HG02973 (cell line): ENCODE results near the gene UTP25.

Experiments used
- ATAC-seq: cut with Tn5 transposase; IDR thresholded peaks from one replicate; pipeline ENCODE4 v1.9.1; 2021; ENCODE audit warnings: moderate library complexity; ENCODE audit not compliant: unreplicated experiment

UTP25 gene

GRCh38 chr1:209837671-209838070, 9.9 kb downstream of the UTP25 start:
- ATAC-seq, result no peak

- no peak for ATAC-seq
Observed at GRCh38 chr1:209838537-209838936, 10.8 kb downstream of the UTP25 start.

GRCh38 chr1:209839875-209840546, 12.2 kb downstream of the UTP25 start:
- ATAC-seq, result no peak

- ATAC-seq, result no peak
Observed at GRCh38 chr1:209840611-209841010, 12.8 kb downstream of the UTP25 start.

- ATAC-seq, result no peak
Observed at GRCh38 chr1:209844695-209845407, 17.1 kb downstream of the UTP25 start.

- no peak for ATAC-seq
Observed at GRCh38 chr1:209845408-209845725, 17.6 kb downstream of the UTP25 start.

- ATAC-seq, result no peak
Observed at GRCh38 chr1:209849388-209849787, 21.6 kb downstream of the UTP25 start.

GRCh38 chr1:209850342-209850979, 22.7 kb downstream of the UTP25 start:
- peak; percentile 94 for ATAC-seq

GRCh38 chr1:209853676-209854075, 25.9 kb downstream of the UTP25 start:
- ATAC-seq, result no peak

- no peak for ATAC-seq
Observed at GRCh38 chr1:209854196-209854595, 26.4 kb downstream of the UTP25 start.

GRCh38 chr1:209855006-209855405, 27.2 kb downstream of the UTP25 start:
- no peak for ATAC-seq

- ATAC-seq, result no peak
Observed at GRCh38 chr1:209855623-209856022, 27.9 kb downstream of the UTP25 start.

- no peak for ATAC-seq
Observed at GRCh38 chr1:209858561-209859103, 30.9 kb downstream of the UTP25 start.

- ATAC-seq, result peak; percentile 89
Observed at GRCh38 chr1:209860293-209860881, 32.6 kb downstream of the UTP25 start.

GRCh38 chr1:209861242-209861641, 33.5 kb downstream of the UTP25 start:
- no peak for ATAC-seq

- ATAC-seq, result no peak
Observed at GRCh38 chr1:209862391-209863356, 34.9 kb downstream of the UTP25 start.

GRCh38 chr1:209863766-209864485, 36.2 kb downstream of the UTP25 start:
- no peak for ATAC-seq

GRCh38 chr1:209866201-209866600, 38.4 kb downstream of the UTP25 start:
- ATAC-seq, result no peak

- ATAC-seq, result no peak
Observed at GRCh38 chr1:209869291-209870149, 41.7 kb downstream of the UTP25 start.
